OCI-LY7 (cell line): ENCODE data around the gene RAB11FIP5.

Source experiments
- CTCF ChIP-seq: fragments of 200-600 bp; sonication (generic); conservative IDR thresholded peaks from 2 replicates; pipeline ENCODE4 v1.5.1; 2014; ENCODE audit warnings: mild to moderate bottlenecking, antibody characterized with exemption, low read length, moderate library complexity, mixed read lengths
- EZH2phosphoT487 ChIP-seq: fragments of 200-600 bp; sonication (generic); IDR thresholded peaks from 2 replicates; pipeline ENCODE4 v1.6.1; 2018; ENCODE audit warnings: low read depth, borderline replicate concordance, mild to moderate bottlenecking, mixed run types, antibody characterized with exemption, low read length, moderate library complexity, mixed read lengths

DNA sequence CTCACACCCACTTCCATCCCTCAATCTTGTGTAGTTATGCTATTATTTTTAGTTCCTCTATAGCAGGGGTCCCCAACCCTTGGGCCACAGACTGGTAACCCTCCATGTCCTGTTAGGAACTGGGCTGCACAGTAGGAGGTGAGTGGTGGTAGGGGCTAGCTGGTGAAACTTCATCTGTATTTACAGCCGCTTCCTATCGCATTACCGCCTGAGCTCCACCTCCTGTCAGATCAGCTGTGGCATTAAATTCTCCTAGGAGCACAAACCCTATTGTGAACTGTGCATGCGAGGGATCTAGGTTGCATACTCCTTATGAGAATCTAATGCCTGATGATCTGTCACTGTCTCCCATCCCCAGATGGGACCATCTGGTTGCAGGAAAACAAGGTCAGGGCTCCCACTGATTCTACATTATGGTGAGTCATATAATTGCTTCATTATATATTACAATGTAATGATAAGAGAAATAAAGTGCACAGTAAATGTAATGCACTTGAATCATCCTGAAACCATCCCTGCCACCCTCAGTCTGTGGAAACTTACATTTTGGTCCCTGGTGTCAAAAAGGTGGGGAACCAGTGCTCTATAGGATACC is 1.6 kb upstream of the RAB11FIP5 start:
- no peak for TF ChIP-seq EZH2phosphoT487
- TF ChIP-seq CTCF: no peak
